WTC11 (cell line): ENCODE measurements around the gene CUL1. TPM values are rescaled to one million over a fixed set of nuclear protein-coding genes. Genes with fewer than 3 reads are reported as not detected.

Source experiments
- ATAC-seq: fragments of 200-7000 bp; cut with Tn5 transposase; 2 replicates; pipeline ENCODE4 v1.10.0; 2021; ENCODE audit warnings: mild to moderate bottlenecking, moderate library complexity
- CTCF ChIA-PET: fragments of 300-600 bp; sonication (Branson Sonifier 250); formaldehyde crosslinking; loops from one replicate; lab custom pipeline; 2021; ENCODE audit warnings: antibody characterized with exemption; lab: Charles Lee
- POLR2A ChIA-PET: fragments of 350-600 bp; sonication (Branson Sonifier 250); formaldehyde crosslinking; loops from one replicate; lab custom pipeline; 2021; ENCODE audit warnings: antibody characterized with exemption; lab: Charles Lee
- DNase-seq: peaks from one replicate; pipeline ENCODE4 v3.0.0; 2021; ENCODE audit warnings: low spot score
- H3K27ac Mint-ChIP-seq: 2 replicates; pipeline ENCODE4 v1.8.0; 2021; ENCODE audit warnings: mixed read lengths
- H3K27me3 Mint-ChIP-seq: 2 replicates; pipeline ENCODE4 v1.8.0; 2021; ENCODE audit warnings: low read depth, mild to moderate bottlenecking, moderate library complexity, mixed read lengths
- H3K36me3 Mint-ChIP-seq: 2 replicates; pipeline ENCODE4 v1.8.0; 2021; ENCODE audit warnings: mixed read lengths
- H3K4me1 Mint-ChIP-seq: 2 replicates; pipeline ENCODE4 v1.8.0; 2022; ENCODE audit warnings: mixed read lengths
- H3K4me3 Mint-ChIP-seq: 2 replicates; pipeline ENCODE4 v1.8.0; 2021; ENCODE audit warnings: mild to moderate bottlenecking, moderate library complexity, mixed read lengths
- H3K9me3 Mint-ChIP-seq: 2 replicates; pipeline ENCODE4 v1.8.0; 2021; ENCODE audit warnings: mixed read lengths
- AR ChIP-seq: fragments of 250-450 bp; sonication (Bioruptor Pico); IDR thresholded peaks from 2 replicates; pipeline ENCODE4 v1.9.0; 2021; ENCODE audit warnings: mild to moderate bottlenecking
- ATF1 ChIP-seq: sonication (generic); formaldehyde crosslinking; IDR thresholded peaks from 2 replicates; pipeline ENCODE4 v1.8.1; 2023; ENCODE audit warnings: mild to moderate bottlenecking, moderate library complexity, missing genetic modification reagents
- CDX4 ChIP-seq: fragments of 250-450 bp; sonication (Bioruptor Pico); IDR thresholded peaks from 2 replicates; pipeline ENCODE4 v1.9.0; 2021; ENCODE audit warnings: moderate library complexity, mild to moderate bottlenecking, inconsistent platforms, borderline replicate concordance
- CREM ChIP-seq: sonication (generic); formaldehyde crosslinking; IDR thresholded peaks from 2 replicates; pipeline ENCODE4 v1.8.1; 2022; ENCODE audit warnings: mild to moderate bottlenecking, missing genetic modification reagents, moderate library complexity
- CTCF ChIP-seq: fragments of 200-600 bp; IDR thresholded peaks from 2 replicates; pipeline ENCODE4 v1.8.0; 2022; ENCODE audit warnings: antibody characterized with exemption
- E2F1 ChIP-seq: sonication (generic); formaldehyde crosslinking; IDR thresholded peaks from 2 replicates; pipeline ENCODE4 v1.8.0; 2022; ENCODE audit warnings: mild to moderate bottlenecking, missing genetic modification reagents
- EMX1 ChIP-seq: fragments of 250-450 bp; sonication (Bioruptor Pico); IDR thresholded peaks from 2 replicates; pipeline ENCODE4 v1.8.0; 2021; ENCODE audit warnings: mild to moderate bottlenecking
- GRHL2 ChIP-seq: fragments of 250-450 bp; sonication (Bioruptor Pico); IDR thresholded peaks from 2 replicates; pipeline ENCODE4 v1.8.0; 2022; ENCODE audit warnings: mild to moderate bottlenecking, moderate library complexity; ENCODE audit not compliant: insufficient replicate concordance, severe bottlenecking
- GTF2I ChIP-seq: fragments of 250-450 bp; sonication (Bioruptor Pico); conservative IDR thresholded peaks from 2 replicates; pipeline ENCODE4 v1.4.0; 2021; ENCODE audit warnings: mild to moderate bottlenecking
- IRF2 ChIP-seq: sonication (generic); formaldehyde crosslinking; IDR thresholded peaks from 2 replicates; pipeline ENCODE4 v1.8.0; 2022; ENCODE audit warnings: low read depth, missing genetic modification reagents, borderline replicate concordance
- JAZF1 ChIP-seq: fragments of 250-450 bp; sonication (Bioruptor Pico); IDR thresholded peaks from 2 replicates; pipeline ENCODE4 v1.9.0; 2021; ENCODE audit warnings: moderate library complexity, mild to moderate bottlenecking, inconsistent platforms
- SMAD4 ChIP-seq: sonication (generic); formaldehyde crosslinking; IDR thresholded peaks from 2 replicates; pipeline ENCODE4 v1.8.0; 2022; ENCODE audit warnings: mild to moderate bottlenecking, missing genetic modification reagents
- SP1 ChIP-seq: sonication (generic); formaldehyde crosslinking; conservative IDR thresholded peaks from 2 replicates; pipeline ENCODE4 v1.8.1; 2022; ENCODE audit warnings: missing genetic modification reagents
- ZNF219 ChIP-seq: sonication (generic); formaldehyde crosslinking; IDR thresholded peaks from 2 replicates; pipeline ENCODE4 v1.8.0; 2023; ENCODE audit warnings: missing genetic modification reagents, mild to moderate bottlenecking, borderline replicate concordance
- ZNF281 ChIP-seq: sonication (generic); formaldehyde crosslinking; IDR thresholded peaks from 2 replicates; pipeline ENCODE4 v1.8.0; 2023; ENCODE audit warnings: mild to moderate bottlenecking, missing genetic modification reagents
- ZNF425 ChIP-seq: fragments of 250-450 bp; sonication (Bioruptor Pico); conservative IDR thresholded peaks from 2 replicates; pipeline ENCODE4 v1.9.0; 2021; ENCODE audit warnings: mild to moderate bottlenecking
- ZNF532 ChIP-seq: fragments of 250-450 bp; sonication (Bioruptor Pico); IDR thresholded peaks from 2 replicates; pipeline ENCODE4 v1.9.0; 2021; ENCODE audit warnings: mild to moderate bottlenecking, borderline replicate concordance
- ZNF671 ChIP-seq: fragments of 250-450 bp; sonication (Bioruptor Pico); IDR thresholded peaks from 2 replicates; pipeline ENCODE4 v1.8.0; 2021; ENCODE audit warnings: mild to moderate bottlenecking
- total RNA-seq: library from RNA; stranded (reverse); gene quantifications from 3 replicates; pipeline ENCODE4 v1.2.3, GENCODE V29; 2021

The CUL1 gene
- total RNA-seq, 1 experiment from 2014 or later: 50.5 TPM

GRCh38 chr7:148754912-148755311, 56.2 kb downstream of the CUL1 start:
- H3K9me3 Mint-ChIP-seq: peaks cover 9% of the 10 kb centered on the region
- no peaks in the 10 kb centered on the region for H3K4me1 Mint-ChIP-seq
- POLR2A ChIA-PET: no interaction called here
- DNase-seq: no peak
- peak overlapping the region; percentile 76 for H3K27ac Mint-ChIP-seq
- H3K4me3 Mint-ChIP-seq: no peak overlapping the region
- TF ChIP-seq GRHL2 (CRISPR knock-in tag) (no peak), ATF1 (no peak), EMX1 (CRISPR knock-in tag) (no peak), SP1 (CRISPR knock-in tag) (no peak), ZNF281 (no peak), CREM (CRISPR knock-in tag) (no peak), E2F1 (CRISPR knock-in tag) (no peak), GTF2I (CRISPR knock-in tag) (no peak), ZNF425 (no peak), SMAD4 (CRISPR knock-in tag) (no peak), CDX4 (CRISPR knock-in tag) (no peak), ZNF671 (no peak), ZNF532 (no peak), JAZF1 (CRISPR knock-in tag) (no peak), ZNF219 (no peak), AR (CRISPR knock-in tag) (no peak), IRF2 (CRISPR knock-in tag) (no peak), CTCF (no peak)
- TF ChIP-seq, all 79 proteins: peak for 0
- H3K36me3 Mint-ChIP-seq: peaks cover 27% of the 10 kb centered on the region
- no peak for ATAC-seq
- CTCF ChIA-PET: no interaction called here
- H3K27me3 Mint-ChIP-seq: no peaks in the 10 kb centered on the region
